ENCODE results near the gene IQCC.

The IQCC gene

DNA sequence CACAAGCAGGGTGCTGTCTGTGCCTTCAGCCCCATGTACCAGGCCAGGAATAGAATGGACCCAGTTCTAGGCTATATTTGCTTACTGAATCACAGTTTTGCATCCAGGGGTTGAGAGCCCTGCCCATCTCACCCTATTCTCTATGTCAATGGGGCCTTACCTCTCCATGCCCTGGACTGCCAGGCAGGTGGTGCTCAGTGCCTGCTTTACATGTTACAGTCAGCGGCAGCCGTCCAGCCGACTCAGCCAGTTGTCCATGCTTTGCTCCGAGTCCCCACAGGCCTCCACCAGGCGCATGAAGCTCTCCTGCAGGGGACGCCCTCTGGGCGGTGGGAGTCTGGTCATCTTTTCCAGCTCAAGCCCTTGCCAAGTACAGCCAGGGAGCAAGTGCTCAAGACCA, 29.3 kb downstream of the IQCC start:
- no peaks in the 10 kb centered on the region for H3K4me1 ChIP-seq (ENCODE audit: low read length)
- H3K27ac ChIP-seq (ENCODE audit: low read length), result no peak overlapping the region
- no peak overlapping the region for H2AFZ ChIP-seq (ENCODE audit: low read depth, low read length)
- H3K27me3 ChIP-seq (ENCODE audit: low read depth, low read length), result no peaks in the 10 kb centered on the region
- H3K79me2 ChIP-seq (ENCODE audit: low read length), result no peaks in the 10 kb centered on the region
- no peak overlapping the region for H3K4me2 ChIP-seq (ENCODE audit: low read length)
- no peak overlapping the region for H3K9ac ChIP-seq (ENCODE audit: low read length)
- no peaks in the 10 kb centered on the region for H3K36me3 ChIP-seq (replicated peaks; ENCODE audit: low read depth, low read length)
- H3K9me3 ChIP-seq (ENCODE audit: insufficient read depth, low read length), result no peaks in the 10 kb centered on the region
- no peak overlapping the region for H3K4me3 ChIP-seq (ENCODE audit: low read length)
- TF ChIP-seq, protein P1, sequence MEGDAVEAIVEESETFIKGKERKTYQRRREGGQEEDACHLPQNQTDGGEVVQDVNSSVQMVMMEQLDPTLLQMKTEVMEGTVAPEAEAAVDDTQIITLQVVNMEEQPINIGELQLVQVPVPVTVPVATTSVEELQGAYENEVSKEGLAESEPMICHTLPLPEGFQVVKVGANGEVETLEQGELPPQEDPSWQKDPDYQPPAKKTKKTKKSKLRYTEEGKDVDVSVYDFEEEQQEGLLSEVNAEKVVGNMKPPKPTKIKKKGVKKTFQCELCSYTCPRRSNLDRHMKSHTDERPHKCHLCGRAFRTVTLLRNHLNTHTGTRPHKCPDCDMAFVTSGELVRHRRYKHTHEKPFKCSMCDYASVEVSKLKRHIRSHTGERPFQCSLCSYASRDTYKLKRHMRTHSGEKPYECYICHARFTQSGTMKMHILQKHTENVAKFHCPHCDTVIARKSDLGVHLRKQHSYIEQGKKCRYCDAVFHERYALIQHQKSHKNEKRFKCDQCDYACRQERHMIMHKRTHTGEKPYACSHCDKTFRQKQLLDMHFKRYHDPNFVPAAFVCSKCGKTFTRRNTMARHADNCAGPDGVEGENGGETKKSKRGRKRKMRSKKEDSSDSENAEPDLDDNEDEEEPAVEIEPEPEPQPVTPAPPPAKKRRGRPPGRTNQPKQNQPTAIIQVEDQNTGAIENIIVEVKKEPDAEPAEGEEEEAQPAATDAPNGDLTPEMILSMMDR (IDR thresholded peaks at IDR 0.05; ENCODE audit: low read depth, low read length), result no peak
- no peak for TF ChIP-seq EZH2phosphoT487 (IDR thresholded peaks at IDR 0.05; ENCODE audit: low read depth)
- H4K20me1 ChIP-seq (ENCODE audit: insufficient read depth, low read length), result no peaks in the 10 kb centered on the region

DNA sequence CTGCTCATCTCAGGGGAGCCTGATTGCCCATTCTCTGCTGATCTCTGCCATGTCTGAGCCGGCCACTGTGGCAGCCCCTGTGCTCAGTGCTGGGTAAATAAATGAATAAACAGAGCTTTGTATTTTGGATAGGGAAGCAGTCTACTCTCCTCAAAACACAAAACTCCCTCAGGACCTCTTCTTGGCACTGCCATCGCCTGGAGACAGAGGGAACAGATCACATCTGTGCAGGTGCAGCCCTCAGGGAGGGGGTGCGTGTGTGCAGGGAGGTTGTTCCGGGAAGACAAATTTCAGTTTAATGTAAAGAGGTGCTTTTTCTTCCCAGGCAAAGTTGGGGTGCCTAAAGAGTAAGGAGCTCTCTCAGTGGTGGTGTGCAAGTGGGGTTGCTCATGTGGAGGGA, 33.9 kb downstream of the IQCC start:
- Histone ChIP-seq H3K9ac (ENCODE audit: low read length) (no peak overlapping the region), H4K20me1 (ENCODE audit: insufficient read depth, low read length) (no peaks in the 10 kb centered on the region), H2AFZ (ENCODE audit: low read depth, low read length) (no peak overlapping the region), H3K4me1 (ENCODE audit: low read length) (peaks cover 5% of the 10 kb centered on the region), H3K36me3 (replicated peaks; ENCODE audit: low read depth, low read length) (no peaks in the 10 kb centered on the region), H3K27me3 (ENCODE audit: low read depth, low read length) (no peaks in the 10 kb centered on the region), H3K9me3 (ENCODE audit: insufficient read depth, low read length) (no peaks in the 10 kb centered on the region), H3K79me2 (ENCODE audit: low read length) (no peaks in the 10 kb centered on the region), H3K27ac (ENCODE audit: low read length) (no peak overlapping the region), H3K4me3 (ENCODE audit: low read length) (no peak overlapping the region), H3K4me2 (ENCODE audit: low read length) (no peak overlapping the region)
- TF ChIP-seq, protein P1 (IDR thresholded peaks at IDR 0.05; ENCODE audit: low read depth, low read length), result no peak
- no peak for TF ChIP-seq EZH2phosphoT487 (IDR thresholded peaks at IDR 0.05; ENCODE audit: low read depth)

DNA sequence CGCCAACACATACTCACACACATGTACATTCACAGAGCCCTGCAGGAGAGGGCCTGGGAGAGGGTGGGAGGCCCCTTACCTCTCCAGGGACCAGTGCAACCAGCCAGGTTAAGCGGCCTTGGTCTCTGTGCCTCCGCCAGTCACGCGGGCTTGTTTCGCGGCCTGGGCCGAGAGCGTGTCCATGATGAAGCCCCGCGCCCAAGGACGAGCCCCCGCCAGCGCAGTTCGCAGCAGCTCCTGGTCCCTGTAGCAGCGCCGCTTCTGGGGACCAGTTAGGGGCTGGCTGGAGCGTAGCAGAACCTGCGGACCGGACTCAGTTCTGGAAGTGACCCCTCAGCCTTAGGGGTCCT, 34.3 kb downstream of the IQCC start:
- no peak for TF ChIP-seq EZH2phosphoT487 (IDR thresholded peaks at IDR 0.05; ENCODE audit: low read depth)
- TF ChIP-seq, protein P1 (IDR thresholded peaks at IDR 0.05; ENCODE audit: low read depth, low read length), result no peak
- no peak overlapping the region for H2AFZ ChIP-seq (ENCODE audit: low read depth, low read length)
- no peaks in the 10 kb centered on the region for H3K79me2 ChIP-seq (ENCODE audit: low read length)
- H3K27me3 ChIP-seq (ENCODE audit: low read depth, low read length), result no peaks in the 10 kb centered on the region
- H3K9ac ChIP-seq (ENCODE audit: low read length), result no peak overlapping the region
- H4K20me1 ChIP-seq (ENCODE audit: insufficient read depth, low read length), result no peaks in the 10 kb centered on the region
- H3K4me1 ChIP-seq (ENCODE audit: low read length), result peaks cover 5% of the 10 kb centered on the region
- H3K4me2 ChIP-seq (ENCODE audit: low read length), result no peak overlapping the region
- no peak overlapping the region for H3K4me3 ChIP-seq (ENCODE audit: low read length)
- no peaks in the 10 kb centered on the region for H3K9me3 ChIP-seq (ENCODE audit: insufficient read depth, low read length)
- H3K36me3 ChIP-seq (replicated peaks; ENCODE audit: low read depth, low read length), result no peaks in the 10 kb centered on the region
- no peak overlapping the region for H3K27ac ChIP-seq (ENCODE audit: low read length)

DNA sequence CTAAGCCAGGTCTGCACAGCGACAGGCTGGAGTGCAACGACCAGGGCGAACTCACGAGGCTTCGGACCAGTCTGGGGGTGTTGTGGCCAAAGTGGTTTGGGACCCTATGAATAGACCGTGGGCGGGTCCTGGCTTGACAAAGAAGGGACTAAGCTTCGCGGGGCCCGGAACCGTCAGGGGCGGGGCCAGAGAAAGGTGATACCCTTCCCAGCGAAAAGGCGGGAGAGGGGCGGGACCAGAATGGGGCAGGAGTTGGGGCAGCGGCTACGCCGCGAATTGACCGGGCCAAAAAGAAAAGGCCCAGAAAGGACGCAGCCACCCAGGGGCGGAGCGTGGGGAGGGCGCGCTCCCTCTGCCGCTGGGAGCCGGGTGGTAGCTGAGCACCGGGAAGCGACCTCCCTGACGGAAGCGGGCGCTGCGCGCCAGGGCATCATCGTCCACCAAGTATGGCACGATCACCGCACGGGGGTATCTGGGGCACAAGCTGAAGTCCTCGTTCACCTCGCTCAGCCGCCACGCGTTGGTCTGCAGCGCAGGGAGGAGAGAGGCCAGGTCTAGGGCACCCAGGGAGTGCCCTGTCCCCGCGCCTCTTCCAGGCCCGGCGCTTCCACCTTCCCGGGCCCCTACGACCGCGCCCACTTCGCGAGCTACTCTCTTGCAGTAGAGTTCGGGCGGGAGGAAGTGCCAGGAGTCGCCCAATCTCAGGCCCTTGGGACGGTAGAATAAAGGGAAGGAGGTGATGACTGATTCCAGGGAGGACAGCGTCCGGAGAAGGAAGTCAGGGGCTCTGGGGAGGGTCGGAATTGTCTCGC, 34.9 kb downstream of the IQCC start:
- TF ChIP-seq EZH2phosphoT487 (IDR thresholded peaks at IDR 0.05; ENCODE audit: low read depth), result no peak
- TF ChIP-seq, protein P1 (IDR thresholded peaks at IDR 0.05; ENCODE audit: low read depth, low read length), result no peak
- Histone ChIP-seq H2AFZ (ENCODE audit: low read depth, low read length) (no peak overlapping the region), H3K27me3 (ENCODE audit: low read depth, low read length) (no peaks in the 10 kb centered on the region), H4K20me1 (ENCODE audit: insufficient read depth, low read length) (no peaks in the 10 kb centered on the region), H3K4me2 (ENCODE audit: low read length) (no peak overlapping the region), H3K79me2 (ENCODE audit: low read length) (no peaks in the 10 kb centered on the region), H3K4me3 (ENCODE audit: low read length) (no peak overlapping the region), H3K36me3 (replicated peaks; ENCODE audit: low read depth, low read length) (no peaks in the 10 kb centered on the region), H3K9ac (ENCODE audit: low read length) (no peak overlapping the region), H3K27ac (ENCODE audit: low read length) (no peak overlapping the region), H3K4me1 (ENCODE audit: low read length) (peaks cover 5% of the 10 kb centered on the region), H3K9me3 (ENCODE audit: insufficient read depth, low read length) (no peaks in the 10 kb centered on the region)
